ENCODE measurements around the gene DDX43. TPM values are rescaled to one million over a fixed set of nuclear protein-coding genes. Genes with fewer than 3 reads are reported as not detected.

DDX43 gene
- polyA plus RNA-seq, 1 of the 3 experiments (the other 2 are of a cell fraction) = not detected

GRCh38 chr6:73372516-73372915 lies 22.1 kb upstream of the DDX43 start:
- H3K27ac ChIP-seq (ENCODE audit: low read depth in 2 of 2, low read length in 1 of 2) = no peak overlapping the region
- no peak overlapping the region for H3K4me3 ChIP-seq (ENCODE audit: low read depth in 2 of 2, low read length in 1 of 2)
- no peak overlapping the region for H3K9ac ChIP-seq
- H2AFZ ChIP-seq (ENCODE audit: low read depth) = no peak overlapping the region
- H3K4me1 ChIP-seq (ENCODE audit: control insufficient read depth in 1 of 2, insufficient read depth in 2 of 2, low read depth in 1 of 2, low read length in 1 of 2) = no peaks in the 10 kb centered on the region
- no peaks in the 10 kb centered on the region for H3K36me3 ChIP-seq (replicated peaks in 1 of 2; ENCODE audit: control insufficient read depth in 1 of 2, insufficient read depth in 2 of 2, low read length in 1 of 2)
- POLR2A ChIA-PET = no interaction called here
- no peak for DNase-seq
- CTCF ChIA-PET = interaction anchor here (0.9 kb wide), 1 partner anchor 46 kb away, joined by 4 read pairs; no protein-coding TSS in a partner anchor
- no peaks in the 10 kb centered on the region for H3K79me2 ChIP-seq (ENCODE audit: insufficient read depth)
- no peaks in the 10 kb centered on the region for H3K9me2 ChIP-seq
- H3K9me3 ChIP-seq = no peaks in the 10 kb centered on the region
- H3K4me2 ChIP-seq = no peak overlapping the region
- H4K20me1 ChIP-seq (ENCODE audit: insufficient read depth) = no peaks in the 10 kb centered on the region
- H3F3A ChIP-seq (replicated peaks; ENCODE audit: insufficient read depth) = no peaks in the 10 kb centered on the region
- no peak for TF ChIP-seq USF2 (IDR thresholded peaks at IDR 0.05; ENCODE audit: borderline replicate concordance, low read depth, low read length)
- no peak for TF ChIP-seq REST (IDR thresholded peaks at IDR 0.05; ENCODE audit: low read depth, low read length)
- no peak for TF ChIP-seq ELF1 (IDR thresholded peaks at IDR 0.05)
- no peak for TF ChIP-seq TAF1 (IDR thresholded peaks at IDR 0.05; ENCODE audit: borderline replicate concordance, low read depth, low read length)
- no peak for TF ChIP-seq NRF1 (IDR thresholded peaks at IDR 0.05; ENCODE audit: low read depth, low read length)
- no peak for TF ChIP-seq USF1 (IDR thresholded peaks at IDR 0.05; ENCODE audit: borderline replicate concordance, low read depth)
- no peak for TF ChIP-seq YY1 (IDR thresholded peaks at IDR 0.05; ENCODE audit: low read depth)
- no peak for TF ChIP-seq CTCF (IDR thresholded peaks at IDR 0.05)
- no peak for TF ChIP-seq MAX (IDR thresholded peaks at IDR 0.05; ENCODE audit: low read depth)
- TF ChIP-seq EP300 (IDR thresholded peaks at IDR 0.05; ENCODE audit: borderline replicate concordance in 1 of 2, low read depth in 1 of 2, low read length in 1 of 2) = no peak
- no peak for TF ChIP-seq SMC3 (IDR thresholded peaks at IDR 0.05; ENCODE audit: low read depth, low read length)
- no peak for TF ChIP-seq CHD2 (IDR thresholded peaks at IDR 0.05; ENCODE audit: low read length, partially characterized antibody)
- TF ChIP-seq FOSL2 (IDR thresholded peaks at IDR 0.05; ENCODE audit: borderline replicate concordance, low read depth) = no peak
- no peak for TF ChIP-seq IRF3 (IDR thresholded peaks at IDR 0.05; ENCODE audit: low read depth, low read length)
- no peak for TF ChIP-seq TEAD4 (IDR thresholded peaks at IDR 0.05; ENCODE audit: borderline replicate concordance, insufficient read depth)
- no peak for TF ChIP-seq GABPA (IDR thresholded peaks at IDR 0.05; ENCODE audit: low read depth)
- 56% methylated on average over 9 of the region's 10 CpGs for WGBS (ENCODE audit: low lambda C conversion rate)
- no peaks in the 10 kb centered on the region for H3K27me3 ChIP-seq (ENCODE audit: insufficient read depth)
